Keratinocyte (primary cell): ENCODE data around the gene FAM13A. TPM values are rescaled to one million over a fixed set of nuclear protein-coding genes. Genes with fewer than 3 reads are reported as not detected.

Experiments
- DNase-seq: peaks from one replicate; pipeline ENCODE4 v3.0.0-alpha.2; 2011; ENCODE audit warnings: low read depth, missing footprints, low spot score
- FAIRE-seq: peaks from 2 replicates; lab custom pipeline; 2011; peaks lifted over from hg19 to GRCh38; lab: Jason Lieb, UNC
- H2AFZ ChIP-seq: 2 replicates; pipeline ENCODE4 v1.6.0; 2012; ENCODE audit warnings: low read length, control low read depth, inconsistent platforms; ENCODE audit not compliant: control insufficient read depth
- H3K27ac ChIP-seq: 2 replicates; pipeline ENCODE4 v1.5.1; 2011; ENCODE audit warnings: low read length; ENCODE audit not compliant: control insufficient read depth, insufficient read depth
- H3K27me3 ChIP-seq: 3 replicates; pipeline ENCODE4 v1.6.0; 2011; ENCODE audit warnings: low read length; ENCODE audit not compliant: control insufficient read depth, insufficient read depth; ENCODE audit errors: extremely low read depth
- H3K36me3 ChIP-seq, 2 experiments: 2 replicates in 1 of 2; 3 replicates in 1 of 2; pipeline ENCODE4 v1.5.1; 2011; ENCODE audit warnings: low read length in 2 of 2, mild to moderate bottlenecking in 1 of 2; ENCODE audit not compliant: control insufficient read depth in 2 of 2, insufficient read depth in 2 of 2; ENCODE audit errors: extremely low read depth in 1 of 2
- H3K4me1 ChIP-seq: 3 replicates; pipeline ENCODE4 v1.5.1; 2011; ENCODE audit warnings: low read length; ENCODE audit not compliant: control insufficient read depth, insufficient read depth; ENCODE audit errors: extremely low read depth
- H3K4me2 ChIP-seq: 3 replicates; pipeline ENCODE4 v1.6.0; 2011; ENCODE audit warnings: low read depth, low read length; ENCODE audit not compliant: control insufficient read depth, insufficient read depth; ENCODE audit errors: extremely low read depth
- H3K4me3 ChIP-seq, 3 experiments: fragments of 200-600 bp in 1 of 3; sonication (generic) in 1 of 3; 2 replicates in 2 of 3; 3 replicates in 1 of 3; pipeline ENCODE4 v1.5.1; 2011 to 2016; ENCODE audit warnings: low read length in 3 of 3, mild to moderate bottlenecking in 3 of 3, control low read depth in 2 of 3, inconsistent platforms in 1 of 3, low read depth in 1 of 3, mixed read lengths in 1 of 3, mixed run types in 1 of 3, moderate library complexity in 1 of 3; ENCODE audit not compliant: control insufficient read depth in 2 of 3, insufficient read depth in 2 of 3; ENCODE audit errors: extremely low read depth in 1 of 3
- H3K79me2 ChIP-seq: 2 replicates; pipeline ENCODE4 v1.6.0; 2012; ENCODE audit warnings: low read length; ENCODE audit not compliant: control insufficient read depth, insufficient read depth
- H3K9ac ChIP-seq: 3 replicates; pipeline ENCODE4 v1.6.0; 2011; ENCODE audit warnings: low read length; ENCODE audit not compliant: control insufficient read depth, insufficient read depth; ENCODE audit errors: extremely low read depth
- H3K9me1 ChIP-seq: 3 replicates; pipeline ENCODE4 v1.6.0; 2011; ENCODE audit warnings: low read length; ENCODE audit not compliant: control insufficient read depth, insufficient read depth; ENCODE audit errors: extremely low read depth
- H3K9me3 ChIP-seq: 2 replicates; pipeline ENCODE4 v1.5.1; 2012; ENCODE audit warnings: low read depth, low read length; ENCODE audit not compliant: control insufficient read depth
- H4K20me1 ChIP-seq: 3 replicates; pipeline ENCODE4 v1.6.0; 2011; ENCODE audit warnings: low read length; ENCODE audit not compliant: control insufficient read depth, insufficient read depth; ENCODE audit errors: extremely low read depth
- CTCF ChIP-seq, 3 experiments: IDR thresholded peaks in 1 of 3; conservative IDR thresholded peaks in 1 of 3; optimal IDR thresholded peaks in 1 of 3; 2 replicates in 2 of 3; 3 replicates in 1 of 3; pipeline versions ENCODE3 to v1.5.1; 2011; ENCODE audit warnings: low read length in 3 of 3, mild to moderate bottlenecking in 3 of 3, moderate library complexity in 2 of 3, control low read depth in 1 of 3, inconsistent platforms in 1 of 3; ENCODE audit not compliant: insufficient read depth in 2 of 3; ENCODE audit errors: extremely low read depth in 1 of 3
- EZH2 ChIP-seq: IDR thresholded peaks from one replicate; pipeline ENCODE4 v1.6.1; 2012; ENCODE audit warnings: inconsistent platforms, mild to moderate bottlenecking, low read length, moderate library complexity
- dilution Hi-C: fragments of 300-500 bp; cut with MboI; formaldehyde crosslinking; loops from one replicate; pipeline ENCODE4 v1.7.0; 2020; ENCODE audit warnings: low sequenced_read_pairs; ENCODE audit not compliant: extremely low pct_ligation_motif_present
- polyA plus RNA-seq, 5 experiments: library from polyadenylated mRNA; depleted of rRNA in 3 of 5; stranded (reverse) in 3 of 5; stranded (forward) in 1 of 5; unstranded in 1 of 5; fragments of >200 nt; gene quantifications; 1 replicate in 1 of 5; 2 replicates in 3 of 5; 3 replicates in 1 of 5; pipeline versions ENCODE4 v1.2.1 to v1.2.3, GENCODE V29; 2011 to 2012; ENCODE audit warnings: missing spikeins in 2 of 5, low read depth in 1 of 5, low replicate concordance in 1 of 5

The FAM13A gene
- polyA plus RNA-seq, 1 donor (not counting 4 experiments of a cell fraction or from before 2014, with no cell fraction given), result 6.0 TPM

GRCh38 chr4:88730811-88731210, 326.2 kb downstream of the FAM13A start:
- Histone ChIP-seq H3K27ac (no peak overlapping the region), H4K20me1 (no peaks in the 10 kb centered on the region), H3K4me1 (no peaks in the 10 kb centered on the region), H2AFZ (no peak overlapping the region), H3K36me3 (peaks cover 10 to 17% of the 10 kb centered on the region in 2 experiments), H3K27me3 (no peaks in the 10 kb centered on the region), H3K4me3 (no peak overlapping the region), H3K9ac (no peak overlapping the region), H3K4me2 (no peak overlapping the region), H3K9me1 (no peaks in the 10 kb centered on the region), H3K9me3 (no peaks in the 10 kb centered on the region), H3K79me2 (no peaks in the 10 kb centered on the region)
- dilution Hi-C loops, result no loop called here
- no peak for TF ChIP-seq CTCF (optimal IDR thresholded peaks at IDR 0.05 in 1 of 3, IDR thresholded peaks at IDR 0.05 in 1 of 3, conservative IDR thresholded peaks at IDR 0.05 in 1 of 3; ENCODE audit: extremely low read depth in 1 of 3, insufficient read depth in 2 of 3, low read length in 3 of 3)
- TF ChIP-seq EZH2, result no peak
- no peak for FAIRE-seq
- DNase-seq, result no peak

- H3K4me1 ChIP-seq, result no peaks in the 10 kb centered on the region
- H3K79me2 ChIP-seq, result no peaks in the 10 kb centered on the region
- TF ChIP-seq EZH2 (no peak), CTCF (optimal IDR thresholded peaks at IDR 0.05 in 1 of 3, IDR thresholded peaks at IDR 0.05 in 1 of 3, conservative IDR thresholded peaks at IDR 0.05 in 1 of 3; ENCODE audit: extremely low read depth in 1 of 3, insufficient read depth in 2 of 3, low read length in 3 of 3) (no peak)
- no peaks in the 10 kb centered on the region for H3K9me1 ChIP-seq
- DNase-seq (no peak), FAIRE-seq (no peak)
- H3K9me3 ChIP-seq, result no peaks in the 10 kb centered on the region
- no peak overlapping the region for H3K4me2 ChIP-seq
- H3K9ac ChIP-seq, result no peak overlapping the region
- dilution Hi-C loops, result no loop called here
- H3K27ac ChIP-seq, result no peak overlapping the region
- H3K36me3 ChIP-seq, result peaks cover 10 to 22% of the 10 kb centered on the region in 2 experiments
- no peak overlapping the region for H2AFZ ChIP-seq
- no peaks in the 10 kb centered on the region for H4K20me1 ChIP-seq
- H3K27me3 ChIP-seq, result no peaks in the 10 kb centered on the region
- no peak overlapping the region for H3K4me3 ChIP-seq
These were observed 327.7 kb downstream of the FAM13A start for GRCh38 chr4:88729146-88729760.
